Measurements from ENCODE around the gene HOXB5.

HOXB5 gene

GRCh38 chr17:48611681-48612455 is 18.3 kb upstream of the HOXB5 start (continued):
- peak; percentile 96 for TF ChIP-seq ZBTB6 (tag by site-specific recombination; IDR thresholded peaks at IDR 0.05)
- peak; percentile 67; the same call in 1 of the 2 replicates for TF ChIP-seq ZNF391 (tag by site-specific recombination; IDR thresholded peaks at IDR 0.05; ENCODE audit: borderline replicate concordance, low read depth)
- 0 out of 2 replicates have a peak, but pooled peaks have one; percentile 25 for TF ChIP-seq ZNF639 (tag by site-specific recombination; IDR thresholded peaks at IDR 0.05)
- peak; percentile 45; the same call in 1 of the 2 replicates for TF ChIP-seq PRDM4 (tag by site-specific recombination; IDR thresholded peaks at IDR 0.05)
- peak; percentile 85; the same call in 1 of the 2 replicates for TF ChIP-seq ZNF768 (tag by site-specific recombination; IDR thresholded peaks at IDR 0.05)
- TF ChIP-seq GLIS1 (tag by site-specific recombination; IDR thresholded peaks at IDR 0.05), result peak; percentile 83
- no peak for TF ChIP-seq ZNF37A (tag by site-specific recombination; IDR thresholded peaks at IDR 0.05)
- TF ChIP-seq KLF8 (tag by site-specific recombination; IDR thresholded peaks at IDR 0.05), result peak; percentile 89
- peak; percentile 36; the same call in 1 of the 2 replicates for TF ChIP-seq YY1 (tag by site-specific recombination; IDR thresholded peaks at IDR 0.05)
- TF ChIP-seq PRDM1 (tag by site-specific recombination; IDR thresholded peaks at IDR 0.05), result peak; percentile 93
- peak; percentile 24; the same call in 1 of the 2 replicates for TF ChIP-seq ZNF146 (tag by site-specific recombination; IDR thresholded peaks at IDR 0.05)
- no peak for TF ChIP-seq ZNF211 (tag by site-specific recombination; IDR thresholded peaks at IDR 0.05; ENCODE audit: low read depth)
- TF ChIP-seq ZNF366 (tag by site-specific recombination; conservative IDR thresholded peaks at IDR 0.05), result peak; percentile 89
- peak; percentile 27; the same call in 1 of the 2 replicates for TF ChIP-seq KLF9 (tag by site-specific recombination; IDR thresholded peaks at IDR 0.05; ENCODE audit: low read depth)
- peak; percentile 99 for TF ChIP-seq PRDM10 (tag by site-specific recombination; IDR thresholded peaks at IDR 0.05)
- TF ChIP-seq ZNF311 (tag by site-specific recombination; IDR thresholded peaks at IDR 0.05; ENCODE audit: borderline replicate concordance), result no peak
- TF ChIP-seq ZNF629 (tag by site-specific recombination; IDR thresholded peaks at IDR 0.05), result peak; percentile 72
- peak; percentile 34; the same call in 1 of the 2 replicates for TF ChIP-seq ZNF692 (tag by site-specific recombination; IDR thresholded peaks at IDR 0.05)
- TF ChIP-seq ZNF837 (tag by site-specific recombination; IDR thresholded peaks at IDR 0.05), result peak; percentile 71; the same call in 1 of the 2 replicates
- TF ChIP-seq ZXDB (tag by site-specific recombination; IDR thresholded peaks at IDR 0.05), result peak; percentile 93
- TF ChIP-seq ZNF645 (tag by site-specific recombination; IDR thresholded peaks at IDR 0.05), result no peak
- TF ChIP-seq ZNF610 (tag by site-specific recombination; IDR thresholded peaks at IDR 0.05; ENCODE audit: borderline replicate concordance), result peak; percentile 67; the same call in 1 of the 2 replicates
- TF ChIP-seq REST (tag by site-specific recombination; IDR thresholded peaks at IDR 0.05), result no peak
